Myometrial cell (primary cell): Measurements from ENCODE around the gene TMEM170B. TPM values are rescaled to one million over a fixed set of nuclear protein-coding genes. Genes with fewer than 3 reads are reported as not detected.

Source experiments
- total RNA-seq: library from RNA; depleted of rRNA; stranded (reverse); fragments of >200 nt; gene quantifications from 2 replicates; pipeline ENCODE4 v1.2.3, GENCODE V29; 2015

TMEM170B gene
- under 0.01 and 0.35 TPM in 2 replicates for total RNA-seq

GRCh38 chr6:11537229-11538051 is at the start of gene TMEM170B:
Gene TMEM170B (plus strand): TSS chr6:11537749. CDS start chr6:11538278, 529 bp downstream.

Other genes starting within 250 kb of the TMEM170B start
- 1.2 TPM in 1 of 2 replicates, not detected in the other for gene ADTRP, start 241.1 kb downstream of the TMEM170B start, total RNA-seq